ENCODE data around the gene NFIX.

Gene NFIX

GRCh38 chr19:12979974-12980373, 15.3 kb upstream of the NFIX start:
- Histone ChIP-seq H3K36me3 (ENCODE audit: insufficient read depth) (no peaks in the 10 kb centered on the region), H3K9ac (no peak overlapping the region), H3K4me3 (IDR thresholded peaks at IDR 0.05; ENCODE audit: insufficient read depth, low read depth, low read length) (no peak overlapping the region), H3K27me3 (ENCODE audit: insufficient read depth, low read depth) (peaks cover 40% of the 10 kb centered on the region), H2AFZ (ENCODE audit: low read depth) (no peak overlapping the region), H3K27ac (no peak overlapping the region), H3K79me2 (ENCODE audit: insufficient read depth, low read depth) (no peaks in the 10 kb centered on the region), H4K20me1 (ENCODE audit: insufficient read depth) (no peaks in the 10 kb centered on the region), H3K4me2 (no peak overlapping the region), H3K4me1 (ENCODE audit: low read depth, poor library complexity, severe bottlenecking) (peaks cover 15% of the 10 kb centered on the region)
- TF ChIP-seq CTCF (conservative IDR thresholded peaks at IDR 0.05; ENCODE audit: low read depth, low read length): no peak

GRCh38 chr19:12982648-12983047, 12.6 kb upstream of the NFIX start:
- H3K4me2 ChIP-seq: peak overlapping the region; percentile 25; the same call in 1 of the 2 replicates
- H3K4me1 ChIP-seq (ENCODE audit: low read depth, poor library complexity, severe bottlenecking): peaks cover 25% of the 10 kb centered on the region
- H3K27me3 ChIP-seq (ENCODE audit: insufficient read depth, low read depth): peaks cover 44% of the 10 kb centered on the region
- H4K20me1 ChIP-seq (ENCODE audit: insufficient read depth): no peaks in the 10 kb centered on the region
- H3K79me2 ChIP-seq (ENCODE audit: insufficient read depth, low read depth): no peaks in the 10 kb centered on the region
- H3K9ac ChIP-seq: no peak overlapping the region
- no peaks in the 10 kb centered on the region for H3K36me3 ChIP-seq (ENCODE audit: insufficient read depth)
- H2AFZ ChIP-seq (ENCODE audit: low read depth): no peak overlapping the region
- no peak overlapping the region for H3K27ac ChIP-seq
- no peak for TF ChIP-seq CTCF (conservative IDR thresholded peaks at IDR 0.05; ENCODE audit: low read depth, low read length)
- H3K4me3 ChIP-seq (IDR thresholded peaks at IDR 0.05; ENCODE audit: insufficient read depth, low read depth, low read length): no peak overlapping the region

- Histone ChIP-seq H3K9ac (no peak overlapping the region), H4K20me1 (ENCODE audit: insufficient read depth) (no peaks in the 10 kb centered on the region), H3K4me1 (ENCODE audit: low read depth, poor library complexity, severe bottlenecking) (peaks cover 30% of the 10 kb centered on the region), H2AFZ (ENCODE audit: low read depth) (peak overlapping the region; percentile 38; the same call in 1 of the 2 replicates), H3K4me2 (peak overlapping the region; percentile 25; the same call in 1 of the 2 replicates), H3K79me2 (ENCODE audit: insufficient read depth, low read depth) (no peaks in the 10 kb centered on the region), H3K27me3 (ENCODE audit: insufficient read depth, low read depth) (peaks cover 44% of the 10 kb centered on the region), H3K36me3 (ENCODE audit: insufficient read depth) (no peaks in the 10 kb centered on the region), H3K4me3 (IDR thresholded peaks at IDR 0.05; ENCODE audit: insufficient read depth, low read depth, low read length) (no peak overlapping the region), H3K27ac (no peak overlapping the region)
- TF ChIP-seq CTCF (conservative IDR thresholded peaks at IDR 0.05; ENCODE audit: low read depth, low read length): no peak
Observed at GRCh38 chr19:12983091-12983490, 12.2 kb upstream of the NFIX start.

- Histone ChIP-seq H3K4me1 (ENCODE audit: low read depth, poor library complexity, severe bottlenecking) (peaks cover 33% of the 10 kb centered on the region), H3K4me3 (IDR thresholded peaks at IDR 0.05; ENCODE audit: insufficient read depth, low read depth, low read length) (no peak overlapping the region), H3K9ac (no peak overlapping the region), H2AFZ (ENCODE audit: low read depth) (peak overlapping the region; percentile 38; the same call in 1 of the 2 replicates), H3K27ac (no peak overlapping the region), H3K4me2 (peak overlapping the region; percentile 25; the same call in 1 of the 2 replicates), H3K79me2 (ENCODE audit: insufficient read depth, low read depth) (no peaks in the 10 kb centered on the region), H3K36me3 (ENCODE audit: insufficient read depth) (no peaks in the 10 kb centered on the region), H3K27me3 (ENCODE audit: insufficient read depth, low read depth) (peaks cover 44% of the 10 kb centered on the region), H4K20me1 (ENCODE audit: insufficient read depth) (no peaks in the 10 kb centered on the region)
- peak; percentile 88 for TF ChIP-seq CTCF (conservative IDR thresholded peaks at IDR 0.05; ENCODE audit: low read depth, low read length)
Observed at GRCh38 chr19:12983542-12984142, 11.6 kb upstream of the NFIX start.
